ENCODE results near the gene NAT16. TPM values are rescaled to one million over a fixed set of nuclear protein-coding genes. Genes with fewer than 3 reads are reported as not detected.

The NAT16 gene
- total and polyA plus RNA-seq, 10 of the 15 experiments (the other 5 are each of a cell fraction or from before 2014, with no cell fraction given), result not detected

DNA sequence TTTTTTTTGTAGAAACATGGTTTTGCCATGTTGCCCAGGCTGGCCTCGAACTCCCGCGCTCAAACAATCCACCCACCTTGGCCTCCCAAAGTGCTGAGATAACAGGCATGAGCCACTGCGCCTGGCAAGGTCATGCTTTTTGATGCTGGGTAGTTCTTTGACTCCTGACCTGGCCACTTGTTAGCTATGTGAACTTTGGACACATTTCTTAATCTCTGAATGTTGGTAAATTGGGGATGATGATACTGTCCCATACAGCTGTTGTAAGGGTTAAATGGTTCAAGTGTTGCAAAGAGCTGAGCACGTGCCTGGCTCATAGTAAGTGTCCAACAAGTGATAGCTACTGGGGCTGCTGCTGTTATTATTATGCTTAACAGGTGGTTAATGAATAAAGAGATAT lies 40.2 kb upstream of the NAT16 start:
- RAD21 ChIA-PET (ENCODE audit: unreplicated experiment), result no interaction called here
- BruUV-seq (replicated peaks), result no TSS peak
- Histone ChIP-seq H3K9ac (ENCODE audit: control insufficient read depth, insufficient read depth, low read length) (no peak overlapping the region), H3K4me1 (ENCODE audit: control insufficient read depth, insufficient read depth, low read length) (peaks cover 5% of the 10 kb centered on the region), H2AFZ (ENCODE audit: control insufficient read depth, low read depth, low read length) (no peak overlapping the region), H3K79me2 (ENCODE audit: control insufficient read depth, insufficient read depth, low read length) (peaks cover 30% of the 10 kb centered on the region), H3K27me3 (replicated peaks in 1 of 2; ENCODE audit: control insufficient read depth in 2 of 2, insufficient read depth in 2 of 2, low read length in 1 of 2) (no peaks in the 10 kb centered on the region), H3K4me2 (ENCODE audit: control insufficient read depth, insufficient read depth) (peak overlapping the region; percentile 25; the same call in 1 of the 2 replicates), H3K9me3 (replicated peaks; ENCODE audit: control insufficient read depth, insufficient read depth, low read length) (no peaks in the 10 kb centered on the region), H3K36me3 (ENCODE audit: control insufficient read depth in 2 of 2, insufficient read depth in 2 of 2, low read length in 1 of 2) (peaks cover 6 to 9% of the 10 kb centered on the region in 2 experiments), H3K4me3 (no peak overlapping the region), H3K27ac (ENCODE audit: control insufficient read depth, insufficient read depth) (no peak overlapping the region), H4K20me1 (ENCODE audit: control insufficient read depth, insufficient read depth) (no peaks in the 10 kb centered on the region)
- intact Hi-C loops (cut with micrococcal nuclease; ENCODE audit: unreplicated experiment), result no loop called here
- ATAC-seq (no peak), DNase-seq (ENCODE audit: low read depth, low spot score) (no peak), FAIRE-seq (no peak)
- SMC1A ChIA-PET (ENCODE audit: uncharacterized antibody, unreplicated experiment), result interaction anchor here (1.3 kb wide), 1 partner anchor 24 kb away, joined by 4 read pairs; no protein-coding TSS in a partner anchor
- CTCF ChIA-PET, result interaction anchor here (1.2 to 3.8 kb wide), 2 partner anchors 24 to 62 kb away, joined by 3 to 27 read pairs; no protein-coding TSS in a partner anchor
- WGBS (ENCODE audit: insufficient coverage, insufficient replicate concordance, low lambda C conversion rate, missing lambda C conversion rate), result 96% methylated on average over 5 of the region's 5 CpGs
- POLR2A ChIA-PET, result no interaction called here
- in situ Hi-C loops (cut with MboI), result no loop called here
- no peak for TF ChIP-seq ZSCAN29 (IDR thresholded peaks at IDR 0.05)
- no peak for TF ChIP-seq NFIC (IDR thresholded peaks at IDR 0.05; ENCODE audit: low read depth, low read length)
- TF ChIP-seq WRNIP1 (IDR thresholded peaks at IDR 0.05; ENCODE audit: borderline replicate concordance, low read depth, low read length), result no peak
- no peak for TF ChIP-seq RELA (IDR thresholded peaks at IDR 0.05; ENCODE audit: borderline replicate concordance, partially characterized antibody)
- TF ChIP-seq, protein P1, sequence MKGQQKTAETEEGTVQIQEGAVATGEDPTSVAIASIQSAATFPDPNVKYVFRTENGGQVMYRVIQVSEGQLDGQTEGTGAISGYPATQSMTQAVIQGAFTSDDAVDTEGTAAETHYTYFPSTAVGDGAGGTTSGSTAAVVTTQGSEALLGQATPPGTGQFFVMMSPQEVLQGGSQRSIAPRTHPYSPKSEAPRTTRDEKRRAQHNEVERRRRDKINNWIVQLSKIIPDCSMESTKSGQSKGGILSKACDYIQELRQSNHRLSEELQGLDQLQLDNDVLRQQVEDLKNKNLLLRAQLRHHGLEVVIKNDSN (IDR thresholded peaks at IDR 0.05; ENCODE audit: borderline replicate concordance, extremely low read length, insufficient read depth, low read depth, low read length), result no peak
- TF ChIP-seq, protein P2, sequence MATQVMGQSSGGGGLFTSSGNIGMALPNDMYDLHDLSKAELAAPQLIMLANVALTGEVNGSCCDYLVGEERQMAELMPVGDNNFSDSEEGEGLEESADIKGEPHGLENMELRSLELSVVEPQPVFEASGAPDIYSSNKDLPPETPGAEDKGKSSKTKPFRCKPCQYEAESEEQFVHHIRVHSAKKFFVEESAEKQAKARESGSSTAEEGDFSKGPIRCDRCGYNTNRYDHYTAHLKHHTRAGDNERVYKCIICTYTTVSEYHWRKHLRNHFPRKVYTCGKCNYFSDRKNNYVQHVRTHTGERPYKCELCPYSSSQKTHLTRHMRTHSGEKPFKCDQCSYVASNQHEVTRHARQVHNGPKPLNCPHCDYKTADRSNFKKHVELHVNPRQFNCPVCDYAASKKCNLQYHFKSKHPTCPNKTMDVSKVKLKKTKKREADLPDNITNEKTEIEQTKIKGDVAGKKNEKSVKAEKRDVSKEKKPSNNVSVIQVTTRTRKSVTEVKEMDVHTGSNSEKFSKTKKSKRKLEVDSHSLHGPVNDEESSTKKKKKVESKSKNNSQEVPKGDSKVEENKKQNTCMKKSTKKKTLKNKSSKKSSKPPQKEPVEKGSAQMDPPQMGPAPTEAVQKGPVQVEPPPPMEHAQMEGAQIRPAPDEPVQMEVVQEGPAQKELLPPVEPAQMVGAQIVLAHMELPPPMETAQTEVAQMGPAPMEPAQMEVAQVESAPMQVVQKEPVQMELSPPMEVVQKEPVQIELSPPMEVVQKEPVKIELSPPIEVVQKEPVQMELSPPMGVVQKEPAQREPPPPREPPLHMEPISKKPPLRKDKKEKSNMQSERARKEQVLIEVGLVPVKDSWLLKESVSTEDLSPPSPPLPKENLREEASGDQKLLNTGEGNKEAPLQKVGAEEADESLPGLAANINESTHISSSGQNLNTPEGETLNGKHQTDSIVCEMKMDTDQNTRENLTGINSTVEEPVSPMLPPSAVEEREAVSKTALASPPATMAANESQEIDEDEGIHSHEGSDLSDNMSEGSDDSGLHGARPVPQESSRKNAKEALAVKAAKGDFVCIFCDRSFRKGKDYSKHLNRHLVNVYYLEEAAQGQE (IDR thresholded peaks at IDR 0.05; ENCODE audit: low read depth, low read length), result no peak
- no peak for TF ChIP-seq NBN (IDR thresholded peaks at IDR 0.05)
- TF ChIP-seq, protein P3, sequence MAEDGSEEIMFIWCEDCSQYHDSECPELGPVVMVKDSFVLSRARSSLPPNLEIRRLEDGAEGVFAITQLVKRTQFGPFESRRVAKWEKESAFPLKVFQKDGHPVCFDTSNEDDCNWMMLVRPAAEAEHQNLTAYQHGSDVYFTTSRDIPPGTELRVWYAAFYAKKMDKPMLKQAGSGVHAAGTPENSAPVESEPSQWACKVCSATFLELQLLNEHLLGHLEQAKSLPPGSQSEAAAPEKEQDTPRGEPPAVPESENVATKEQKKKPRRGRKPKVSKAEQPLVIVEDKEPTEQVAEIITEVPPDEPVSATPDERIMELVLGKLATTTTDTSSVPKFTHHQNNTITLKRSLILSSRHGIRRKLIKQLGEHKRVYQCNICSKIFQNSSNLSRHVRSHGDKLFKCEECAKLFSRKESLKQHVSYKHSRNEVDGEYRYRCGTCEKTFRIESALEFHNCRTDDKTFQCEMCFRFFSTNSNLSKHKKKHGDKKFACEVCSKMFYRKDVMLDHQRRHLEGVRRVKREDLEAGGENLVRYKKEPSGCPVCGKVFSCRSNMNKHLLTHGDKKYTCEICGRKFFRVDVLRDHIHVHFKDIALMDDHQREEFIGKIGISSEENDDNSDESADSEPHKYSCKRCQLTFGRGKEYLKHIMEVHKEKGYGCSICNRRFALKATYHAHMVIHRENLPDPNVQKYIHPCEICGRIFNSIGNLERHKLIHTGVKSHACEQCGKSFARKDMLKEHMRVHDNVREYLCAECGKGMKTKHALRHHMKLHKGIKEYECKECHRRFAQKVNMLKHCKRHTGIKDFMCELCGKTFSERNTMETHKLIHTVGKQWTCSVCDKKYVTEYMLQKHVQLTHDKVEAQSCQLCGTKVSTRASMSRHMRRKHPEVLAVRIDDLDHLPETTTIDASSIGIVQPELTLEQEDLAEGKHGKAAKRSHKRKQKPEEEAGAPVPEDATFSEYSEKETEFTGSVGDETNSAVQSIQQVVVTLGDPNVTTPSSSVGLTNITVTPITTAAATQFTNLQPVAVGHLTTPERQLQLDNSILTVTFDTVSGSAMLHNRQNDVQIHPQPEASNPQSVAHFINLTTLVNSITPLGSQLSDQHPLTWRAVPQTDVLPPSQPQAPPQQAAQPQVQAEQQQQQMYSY (CRISPR knock-in tag; IDR thresholded peaks at IDR 0.05), result no peak
- TF ChIP-seq, protein P4, sequence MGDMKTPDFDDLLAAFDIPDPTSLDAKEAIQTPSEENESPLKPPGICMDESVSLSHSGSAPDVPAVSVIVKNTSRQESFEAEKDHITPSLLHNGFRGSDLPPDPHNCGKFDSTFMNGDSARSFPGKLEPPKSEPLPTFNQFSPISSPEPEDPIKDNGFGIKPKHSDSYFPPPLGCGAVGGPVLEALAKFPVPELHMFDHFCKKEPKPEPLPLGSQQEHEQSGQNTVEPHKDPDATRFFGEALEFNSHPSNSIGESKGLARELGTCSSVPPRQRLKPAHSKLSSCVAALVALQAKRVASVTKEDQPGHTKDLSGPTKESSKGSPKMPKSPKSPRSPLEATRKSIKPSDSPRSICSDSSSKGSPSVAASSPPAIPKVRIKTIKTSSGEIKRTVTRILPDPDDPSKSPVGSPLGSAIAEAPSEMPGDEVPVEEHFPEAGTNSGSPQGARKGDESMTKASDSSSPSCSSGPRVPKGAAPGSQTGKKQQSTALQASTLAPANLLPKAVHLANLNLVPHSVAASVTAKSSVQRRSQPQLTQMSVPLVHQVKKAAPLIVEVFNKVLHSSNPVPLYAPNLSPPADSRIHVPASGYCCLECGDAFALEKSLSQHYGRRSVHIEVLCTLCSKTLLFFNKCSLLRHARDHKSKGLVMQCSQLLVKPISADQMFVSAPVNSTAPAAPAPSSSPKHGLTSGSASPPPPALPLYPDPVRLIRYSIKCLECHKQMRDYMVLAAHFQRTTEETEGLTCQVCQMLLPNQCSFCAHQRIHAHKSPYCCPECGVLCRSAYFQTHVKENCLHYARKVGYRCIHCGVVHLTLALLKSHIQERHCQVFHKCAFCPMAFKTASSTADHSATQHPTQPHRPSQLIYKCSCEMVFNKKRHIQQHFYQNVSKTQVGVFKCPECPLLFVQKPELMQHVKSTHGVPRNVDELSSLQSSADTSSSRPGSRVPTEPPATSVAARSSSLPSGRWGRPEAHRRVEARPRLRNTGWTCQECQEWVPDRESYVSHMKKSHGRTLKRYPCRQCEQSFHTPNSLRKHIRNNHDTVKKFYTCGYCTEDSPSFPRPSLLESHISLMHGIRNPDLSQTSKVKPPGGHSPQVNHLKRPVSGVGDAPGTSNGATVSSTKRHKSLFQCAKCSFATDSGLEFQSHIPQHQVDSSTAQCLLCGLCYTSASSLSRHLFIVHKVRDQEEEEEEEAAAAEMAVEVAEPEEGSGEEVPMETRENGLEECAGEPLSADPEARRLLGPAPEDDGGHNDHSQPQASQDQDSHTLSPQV (IDR thresholded peaks at IDR 0.05), result no peak
- no peak for TF ChIP-seq MTA2 (IDR thresholded peaks at IDR 0.05; ENCODE audit: low read depth)

Measured in GM12878 (cell line).